Activated B cell treated with CpG ODN at 0.5 μM for 24 hours (primary cell): ENCODE measurements around the gene KIF20A. TPM values are rescaled to one million over a fixed set of nuclear protein-coding genes. Genes with fewer than 3 reads are reported as not detected.
"Not testable (repeated sequence)": the region's sequence is repeated elsewhere in the genome, so short reads cannot be mapped to it uniquely, and the experiment has no call there.

Experiments used
- ATAC-seq: fragments of 200-7000 bp; cut with Tn5 transposase; one replicate; pipeline ENCODE4 v1.10.0; 2021; ENCODE audit warnings: low read depth, mild to moderate bottlenecking, moderate library complexity
- CTCF ChIA-PET: fragments of 350-600 bp; sonication (Branson Sonifier 250); formaldehyde crosslinking; loops from one replicate; lab custom pipeline; 2021; ENCODE audit warnings: antibody characterized with exemption; lab: Charles Lee
- POLR2A ChIA-PET: fragments of 350-600 bp; sonication (Branson Sonifier 250); formaldehyde crosslinking; loops from one replicate; lab custom pipeline; 2021; ENCODE audit warnings: antibody characterized with exemption; lab: Charles Lee
- DNase-seq: peaks from one replicate; pipeline ENCODE4 v3.0.0; 2022
- H3K27ac Mint-ChIP-seq: one replicate; pipeline ENCODE4 v1.8.0; 2020; ENCODE audit warnings: mixed read lengths
- H3K27me3 Mint-ChIP-seq: one replicate; pipeline ENCODE4 v1.8.0; 2021; ENCODE audit warnings: mixed read lengths
- H3K36me3 Mint-ChIP-seq: one replicate; pipeline ENCODE4 v1.8.0; 2021; ENCODE audit warnings: low read depth, mixed read lengths
- H3K4me1 Mint-ChIP-seq: one replicate; pipeline ENCODE4 v1.8.0; 2021; ENCODE audit warnings: mixed read lengths
- H3K4me3 Mint-ChIP-seq: one replicate; pipeline ENCODE4 v1.8.0; 2020; ENCODE audit warnings: mild to moderate bottlenecking, mixed read lengths
- H3K9me3 Mint-ChIP-seq: one replicate; pipeline ENCODE4 v1.8.0; 2020; ENCODE audit warnings: mixed read lengths
- intact Hi-C: fragments of 100-400 bp; cut with micrococcal nuclease; formaldehyde crosslinking; loops from one replicate; pipeline ENCODE4 v1.15.1; 2024
- total RNA-seq: library from RNA; stranded (reverse); gene quantifications from 2 replicates; pipeline ENCODE4 v1.2.3, GENCODE V29; 2022
- TF ChIP-seq, protein P1 (sequence below): fragments of 200-600 bp; IDR thresholded peaks from one replicate; pipeline ENCODE4 v1.8.0; 2022; ENCODE audit warnings: antibody characterized with exemption, mild to moderate bottlenecking

KIF20A gene
- total RNA-seq, 1 donor from 2014 or later: 0.40 TPM

DNA sequence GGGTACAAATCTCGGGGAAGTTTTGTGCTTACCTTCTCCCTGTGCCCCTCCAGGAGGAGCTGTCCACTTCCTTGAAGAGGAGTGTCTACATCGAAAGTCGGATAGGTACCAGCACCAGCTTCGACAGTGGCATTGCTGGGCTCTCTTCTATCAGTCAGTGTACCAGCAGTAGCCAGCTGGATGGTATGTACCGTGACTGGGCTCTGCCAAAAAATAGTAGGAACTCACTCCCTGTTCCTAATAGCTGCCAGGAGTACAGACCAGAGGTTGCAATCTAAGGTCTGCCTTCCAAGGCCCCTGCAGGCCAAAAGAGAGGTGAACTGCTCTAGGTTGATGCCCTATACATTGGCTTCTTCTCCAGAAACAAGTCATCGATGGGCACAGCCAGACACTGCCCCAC is 3.9 kb downstream of the KIF20A start:
- H3K27me3 Mint-ChIP-seq: no peaks in the 10 kb centered on the region
- H3K4me3 Mint-ChIP-seq: no peak overlapping the region
- intact Hi-C loops: no loop called here
- no peak for DNase-seq
- no peak for ATAC-seq
- no peak overlapping the region for H3K27ac Mint-ChIP-seq
- no peaks in the 10 kb centered on the region for H3K9me3 Mint-ChIP-seq
- H3K4me1 Mint-ChIP-seq: peaks cover 4% of the 10 kb centered on the region
- ChIA-PET CTCF (no interaction called here), POLR2A (no interaction called here)
- H3K36me3 Mint-ChIP-seq: peaks cover 38% of the 10 kb centered on the region
- TF ChIP-seq, protein P1, sequence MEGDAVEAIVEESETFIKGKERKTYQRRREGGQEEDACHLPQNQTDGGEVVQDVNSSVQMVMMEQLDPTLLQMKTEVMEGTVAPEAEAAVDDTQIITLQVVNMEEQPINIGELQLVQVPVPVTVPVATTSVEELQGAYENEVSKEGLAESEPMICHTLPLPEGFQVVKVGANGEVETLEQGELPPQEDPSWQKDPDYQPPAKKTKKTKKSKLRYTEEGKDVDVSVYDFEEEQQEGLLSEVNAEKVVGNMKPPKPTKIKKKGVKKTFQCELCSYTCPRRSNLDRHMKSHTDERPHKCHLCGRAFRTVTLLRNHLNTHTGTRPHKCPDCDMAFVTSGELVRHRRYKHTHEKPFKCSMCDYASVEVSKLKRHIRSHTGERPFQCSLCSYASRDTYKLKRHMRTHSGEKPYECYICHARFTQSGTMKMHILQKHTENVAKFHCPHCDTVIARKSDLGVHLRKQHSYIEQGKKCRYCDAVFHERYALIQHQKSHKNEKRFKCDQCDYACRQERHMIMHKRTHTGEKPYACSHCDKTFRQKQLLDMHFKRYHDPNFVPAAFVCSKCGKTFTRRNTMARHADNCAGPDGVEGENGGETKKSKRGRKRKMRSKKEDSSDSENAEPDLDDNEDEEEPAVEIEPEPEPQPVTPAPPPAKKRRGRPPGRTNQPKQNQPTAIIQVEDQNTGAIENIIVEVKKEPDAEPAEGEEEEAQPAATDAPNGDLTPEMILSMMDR: no peak

DNA sequence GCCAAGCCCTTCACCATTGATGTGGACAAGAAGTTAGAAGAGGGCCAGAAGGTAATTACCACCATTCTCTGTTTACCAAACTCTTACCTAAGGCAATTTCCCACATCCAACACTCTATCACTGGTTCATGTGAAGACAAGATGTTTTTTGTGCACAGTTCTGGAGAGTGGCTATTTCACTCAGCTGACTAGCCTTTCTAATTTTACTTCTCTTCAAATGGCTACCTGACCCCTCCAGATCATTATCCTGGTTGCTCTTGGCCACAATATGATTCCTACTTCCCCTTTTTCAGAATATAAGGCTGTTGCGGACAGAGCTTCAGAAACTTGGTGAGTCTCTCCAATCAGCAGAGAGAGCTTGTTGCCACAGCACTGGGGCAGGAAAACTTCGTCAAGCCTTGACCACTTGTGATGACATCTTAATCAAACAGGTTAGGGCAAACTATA is 7.1 kb downstream of the KIF20A start:
- H3K4me1 Mint-ChIP-seq: peaks cover 2% of the 10 kb centered on the region

DNA sequence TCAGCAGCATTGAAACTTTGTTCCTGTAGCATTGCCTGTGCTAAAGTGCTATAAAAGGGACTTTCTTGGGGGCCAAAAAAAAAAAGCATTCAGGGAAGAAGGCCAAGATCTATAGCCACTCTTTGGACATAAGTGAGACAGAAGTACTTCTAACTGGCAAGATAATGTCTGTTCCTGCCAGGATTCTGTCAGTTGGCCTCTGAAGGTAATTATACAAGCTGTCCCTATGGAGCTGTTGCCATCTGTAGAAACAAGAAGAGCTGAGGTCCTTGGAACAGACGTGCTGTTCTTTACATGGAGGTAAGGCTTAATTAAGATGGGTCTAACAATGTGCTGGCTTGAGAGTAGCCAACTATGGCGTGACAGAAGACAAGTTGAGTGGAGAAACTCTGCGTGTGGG is 9.7 kb downstream of the KIF20A start:
- DNase-seq: no peak
- no peak overlapping the region for H3K4me3 Mint-ChIP-seq
- peaks cover 2% of the 10 kb centered on the region for H3K4me1 Mint-ChIP-seq
- no peak overlapping the region for H3K27ac Mint-ChIP-seq
- CTCF ChIA-PET: interaction anchor here (0.8 kb wide), 1 partner anchor 166 kb away, joined by 3 read pairs; no protein-coding TSS in a partner anchor
- intact Hi-C loops: no loop called here
- no peak for ATAC-seq
- no peaks in the 10 kb centered on the region for H3K27me3 Mint-ChIP-seq
- TF ChIP-seq, protein P1: no peak
- H3K9me3 Mint-ChIP-seq: no peaks in the 10 kb centered on the region
- peaks cover 89% of the 10 kb centered on the region for H3K36me3 Mint-ChIP-seq
- POLR2A ChIA-PET: interaction anchor here (0.5 to 0.7 kb wide), 2 partner anchors 544 to 1659 kb away, joined by 4 to 5 read pairs; no protein-coding TSS in a partner anchor

More for the DNA sequence above, 7.1 kb downstream of the KIF20A start:
- Mint-ChIP-seq H3K27me3 (no peaks in the 10 kb centered on the region), H3K4me3 (no peak overlapping the region), H3K27ac (no peak overlapping the region), H3K9me3 (no peaks in the 10 kb centered on the region), H3K36me3 (peaks cover 65% of the 10 kb centered on the region)
- TF ChIP-seq, protein P1: no peak
- intact Hi-C loops: no loop called here
- ChIA-PET CTCF (interaction anchor here (0.5 kb wide), 1 partner anchor 457 kb away, joined by 3 read pairs; no protein-coding TSS in a partner anchor), POLR2A (no interaction called here)
- DNase-seq (no peak), ATAC-seq (no peak)

GRCh38 chr5:138192826-138193225 is 13.9 kb downstream of the KIF20A start:
- no peak for ATAC-seq

DNA sequence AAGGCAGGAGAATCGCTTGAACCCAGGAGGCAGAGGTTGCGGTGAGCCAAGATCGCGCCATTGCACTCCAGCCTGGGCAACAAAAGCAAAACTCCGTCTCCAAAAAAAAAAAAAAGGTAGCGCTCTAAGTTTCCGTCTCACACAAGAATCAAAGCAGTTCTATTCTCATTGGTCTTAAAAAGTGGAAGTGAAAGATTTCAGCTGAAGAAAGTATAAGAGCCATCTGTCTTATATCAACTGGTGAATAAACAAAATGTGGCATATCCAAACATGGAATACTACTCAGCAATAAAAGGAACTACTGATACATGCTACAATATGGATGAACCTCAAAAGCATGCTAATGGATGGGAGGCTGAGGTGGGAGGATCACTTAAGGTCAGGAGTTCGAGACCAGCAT is 14.9 kb downstream of the KIF20A start:
- H3K9me3 Mint-ChIP-seq, DNase-seq, H3K4me1 Mint-ChIP-seq, H3K4me3 Mint-ChIP-seq, H3K27ac Mint-ChIP-seq, H3K27me3 Mint-ChIP-seq, intact Hi-C loops: not testable (repeated sequence)
- peak; percentile 40 for ATAC-seq
- POLR2A ChIA-PET: interaction anchor here (1.1 kb wide), 1 partner anchor 160 kb away, joined by 3 read pairs; no protein-coding TSS in a partner anchor
- H3K36me3 Mint-ChIP-seq: peaks cover 68% of the 10 kb centered on the region
- CTCF ChIA-PET: interaction anchor here (1.2 kb wide), 1 partner anchor 19 kb away, joined by 3 read pairs; the partner anchor contains the start of gene CDC23

More at GRCh38 chr5:138192826-138193225, 13.9 kb downstream of the KIF20A start:
- TF ChIP-seq, protein P1: no peak
- H3K36me3 Mint-ChIP-seq: peaks cover 69% of the 10 kb centered on the region
- intact Hi-C loops: no loop called here
- ChIA-PET CTCF (no interaction called here), POLR2A (no interaction called here)
- no peak for DNase-seq
- H3K4me3 Mint-ChIP-seq: no peak overlapping the region
- H3K4me1 Mint-ChIP-seq: peaks cover 2% of the 10 kb centered on the region
- H3K9me3 Mint-ChIP-seq: peaks cover 6% of the 10 kb centered on the region
- H3K27ac Mint-ChIP-seq: no peak overlapping the region
- H3K27me3 Mint-ChIP-seq: no peaks in the 10 kb centered on the region
